Psoas muscle (tissue), 8 donors: ENCODE results near the gene CORIN. TPM values are rescaled to one million over a fixed set of nuclear protein-coding genes. Genes with fewer than 3 reads are reported as not detected.

Experiments used
- ATAC-seq, 4 donors: fragments of 200-7000 bp; cut with Tn5 transposase; one replicate each; pipeline ENCODE4 v1.9.1; 2020; ENCODE audit warnings: moderate library complexity in 3 of 4, mild to moderate bottlenecking in 2 of 4
- DNase-seq, 2 donors: peaks; one replicate each; pipeline ENCODE4 v3.0.0-alpha.2; 2020
- H3K27ac ChIP-seq: fragments of 200-600 bp; one replicate; pipeline ENCODE4 v1.8.0; 2022
- H3K27me3 ChIP-seq, 3 donors: fragments of 200-600 bp in 1 of 3; one replicate each; pipeline versions ENCODE4 v1.6.1 to v1.8.0; 2013 to 2022; ENCODE audit warnings: low read length in 2 of 3, mild to moderate bottlenecking in 2 of 3, moderate library complexity in 1 of 3; ENCODE audit not compliant: insufficient read depth in 3 of 3
- H3K36me3 ChIP-seq, 2 donors: fragments of 200-600 bp in 1 of 2; one replicate each; pipeline versions ENCODE4 v1.6.1 to v1.8.0; 2013 to 2022; ENCODE audit warnings: low read depth in 1 of 2, mild to moderate bottlenecking in 1 of 2, moderate library complexity in 1 of 2; ENCODE audit not compliant: insufficient read depth in 1 of 2
- H3K4me1 ChIP-seq: fragments of 200-600 bp; one replicate; pipeline ENCODE4 v1.8.0; 2022
- H3K4me3 ChIP-seq: fragments of 200-600 bp; one replicate; pipeline ENCODE4 v1.8.0; 2022; ENCODE audit warnings: mild to moderate bottlenecking
- H3K9me3 ChIP-seq: fragments of 200-600 bp; one replicate; pipeline ENCODE4 v1.8.0; 2022
- WGBS, 3 donors: extraction: QIAGEN DNeasy Blood & Tissue Kit; methylation state at CpG; one replicate each; pipeline versions ENCODE4 v1.1.6 to v1.1.7; 2013; 5-methylcytosine and 5-hydroxymethylcytosine counted together
- intact Hi-C, 2 donors: fragments of 100-400 bp; cut with DNase I; formaldehyde crosslinking; loops; one replicate each; pipeline versions ENCODE4 v1.11.0 to v1.14.2; 2022
- polyA plus RNA-seq, 3 donors: library from polyadenylated mRNA; stranded (reverse); fragments of 200-250 nt; gene quantifications; one replicate each; pipeline ENCODE4 v1.2.3, GENCODE V29; 2013
- total RNA-seq, 4 donors: library from RNA; stranded (reverse); fragmentation: NEBNext Ultra II Directional in 2 of 4; extraction: Animal tissue kit (Norgen Biotek cat#: 25700) in 2 of 4; gene quantifications; one replicate each; pipeline versions ENCODE4 v1.2.1 to v1.2.4, GENCODE V29; 2021 to 2023
- TF ChIP-seq, protein P1 (sequence below): fragments of 200-600 bp; IDR thresholded peaks from one replicate; pipeline ENCODE4 v1.8.0; 2022; ENCODE audit warnings: antibody characterized with exemption
- donor health status: healthy with polysubstance abuse.
- donor health status: DM: no; HTN: no; CAD: no; lungs with moderate emphysema.
- donor health status: Bipolar disorder and iron deficiency.
- donor health status: healthy.
- donor health status: DM: yes; HTN: yes; CAD: no.
- donor health status: DM: no; HTN: no; CAD: no.
- donor health status: DM: no; HTN: no; CAD: no.
- donor health status: DM: yes; HTN: yes; CAD: no.

The CORIN gene
- total and polyA plus RNA-seq, 7 donors: 0.03 to 1.3 (median 0.16) TPM; not detected in 1

DNA sequence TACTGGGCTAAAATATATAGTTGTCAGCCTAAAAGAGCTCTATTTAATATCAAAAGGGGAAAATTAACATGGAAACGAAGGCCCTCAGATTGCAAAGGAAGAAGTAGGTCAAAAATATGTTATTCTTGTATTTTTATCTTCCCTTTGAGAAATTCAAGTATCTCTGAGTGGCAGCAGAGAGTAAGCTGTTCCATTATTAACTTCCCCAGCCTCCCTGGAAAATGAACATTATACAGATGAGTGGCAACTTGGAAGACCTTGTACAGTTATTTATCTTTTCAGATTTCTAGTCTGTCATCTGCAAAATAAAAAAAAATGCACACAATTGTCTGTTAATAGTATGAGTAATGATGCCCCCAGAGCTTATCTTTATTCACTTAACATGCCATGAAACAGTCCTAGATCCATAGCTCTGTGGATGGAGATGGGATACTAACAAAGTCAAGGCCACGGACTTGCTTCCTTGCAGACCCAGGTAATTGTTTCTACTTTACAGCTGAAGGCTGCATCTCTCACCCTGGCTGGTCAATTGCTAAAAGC, 93.0 kb downstream of the CORIN start:
- WGBS, 3 donors: 65 to 67% (median 67%) methylated on average over 2 of the region's 2 CpGs
- Histone ChIP-seq H3K4me1 (no peaks in the 10 kb centered on the region), H3K4me3 (no peak overlapping the region), H3K36me3 (no peaks in the 10 kb centered on the region), H3K27me3 (no peaks in the 10 kb centered on the region), H3K27ac (no peak overlapping the region), H3K9me3 (peaks cover 4% of the 10 kb centered on the region)
- ATAC-seq (no peak), DNase-seq (no peak)
- TF ChIP-seq, protein P1, sequence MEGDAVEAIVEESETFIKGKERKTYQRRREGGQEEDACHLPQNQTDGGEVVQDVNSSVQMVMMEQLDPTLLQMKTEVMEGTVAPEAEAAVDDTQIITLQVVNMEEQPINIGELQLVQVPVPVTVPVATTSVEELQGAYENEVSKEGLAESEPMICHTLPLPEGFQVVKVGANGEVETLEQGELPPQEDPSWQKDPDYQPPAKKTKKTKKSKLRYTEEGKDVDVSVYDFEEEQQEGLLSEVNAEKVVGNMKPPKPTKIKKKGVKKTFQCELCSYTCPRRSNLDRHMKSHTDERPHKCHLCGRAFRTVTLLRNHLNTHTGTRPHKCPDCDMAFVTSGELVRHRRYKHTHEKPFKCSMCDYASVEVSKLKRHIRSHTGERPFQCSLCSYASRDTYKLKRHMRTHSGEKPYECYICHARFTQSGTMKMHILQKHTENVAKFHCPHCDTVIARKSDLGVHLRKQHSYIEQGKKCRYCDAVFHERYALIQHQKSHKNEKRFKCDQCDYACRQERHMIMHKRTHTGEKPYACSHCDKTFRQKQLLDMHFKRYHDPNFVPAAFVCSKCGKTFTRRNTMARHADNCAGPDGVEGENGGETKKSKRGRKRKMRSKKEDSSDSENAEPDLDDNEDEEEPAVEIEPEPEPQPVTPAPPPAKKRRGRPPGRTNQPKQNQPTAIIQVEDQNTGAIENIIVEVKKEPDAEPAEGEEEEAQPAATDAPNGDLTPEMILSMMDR: no peak
- intact Hi-C loops: no loop called here

DNA sequence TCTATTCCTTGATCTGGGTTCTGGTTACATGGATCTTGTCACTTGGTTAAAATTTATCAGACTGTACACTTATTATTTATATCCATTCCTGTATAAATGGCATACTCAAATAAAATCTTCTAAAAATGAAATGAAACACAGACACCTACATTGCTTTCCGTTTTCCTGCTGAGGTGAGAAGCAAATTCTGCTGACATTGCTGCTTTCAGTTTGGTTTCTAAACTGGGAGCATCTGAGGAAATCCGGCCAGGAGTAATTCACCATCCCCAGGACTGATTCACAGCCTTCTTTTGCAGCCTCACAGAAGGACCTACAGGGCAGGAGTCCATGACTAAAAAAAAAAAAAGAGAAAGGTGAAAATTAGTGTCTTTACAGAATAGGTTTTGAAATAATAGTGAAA, 93.6 kb downstream of the CORIN start:
- 56 to 69% (median 60%) methylated on average over 2 of the region's 2 CpGs for WGBS, 3 donors
- H3K27me3 ChIP-seq: no peaks in the 10 kb centered on the region
- intact Hi-C loops: no loop called here

DNA sequence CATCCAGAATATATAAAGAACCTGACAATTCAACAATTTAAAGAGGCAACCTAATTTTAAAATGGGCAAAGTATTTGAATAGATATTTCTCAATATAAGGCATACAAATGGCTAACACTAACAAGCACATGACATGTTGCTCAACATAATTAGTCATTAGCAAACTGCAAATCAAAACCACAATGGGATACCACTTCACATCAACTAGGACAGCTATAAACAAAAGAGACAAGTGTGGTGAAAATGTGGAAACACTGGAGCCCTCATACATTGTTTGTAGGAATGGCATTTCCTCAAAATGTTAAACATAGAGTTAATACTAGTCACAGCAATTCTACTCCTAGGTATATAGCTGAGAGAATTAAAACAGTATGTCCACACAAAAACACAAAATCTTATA, 96.7 kb downstream of the CORIN start:
- TF ChIP-seq, protein P1: no peak
- ATAC-seq: no peak
- no peaks in the 10 kb centered on the region for H3K36me3 ChIP-seq
- H3K27ac ChIP-seq: no peak overlapping the region
- no peaks in the 10 kb centered on the region for H3K4me1 ChIP-seq
- H3K9me3 ChIP-seq: peaks cover 7% of the 10 kb centered on the region
- no peaks in the 10 kb centered on the region for H3K27me3 ChIP-seq
- H3K4me3 ChIP-seq: no peak overlapping the region
- DNase-seq: no peak
- intact Hi-C loops: no loop called here

More for the DNA sequence above, 93.6 kb downstream of the CORIN start:
- Histone ChIP-seq H3K9me3 (peaks cover 7% of the 10 kb centered on the region), H3K4me1 (no peaks in the 10 kb centered on the region), H3K36me3 (no peaks in the 10 kb centered on the region), H3K4me3 (no peak overlapping the region), H3K27ac (no peak overlapping the region)
- ATAC-seq: no peak
- TF ChIP-seq, protein P1: no peak
- DNase-seq: no peak

DNA sequence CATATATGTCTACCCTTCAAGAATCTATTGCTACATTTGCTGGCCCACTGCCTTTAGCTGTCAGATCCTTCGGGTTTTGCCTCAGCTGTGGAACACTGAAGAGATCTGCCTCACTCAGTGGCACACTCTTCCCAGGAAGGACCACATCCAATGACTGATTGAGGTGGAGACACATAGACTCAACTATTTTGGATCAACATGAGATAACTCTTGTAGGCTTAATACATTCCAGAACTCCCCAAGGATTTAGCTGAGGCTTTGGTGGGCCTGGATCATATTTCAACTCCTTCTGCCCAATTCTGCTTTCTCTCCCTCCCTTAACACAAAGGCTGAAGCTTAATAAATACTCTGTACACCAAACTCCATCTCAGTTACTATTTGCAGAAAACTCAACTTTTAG, 100.5 kb downstream of the CORIN start:
- H3K27ac ChIP-seq: no peak overlapping the region
- WGBS, 3 donors: 43 to 65% (median 56%) methylated on average over 1 of the region's 1 CpG
- intact Hi-C loops: no loop called here

DNA sequence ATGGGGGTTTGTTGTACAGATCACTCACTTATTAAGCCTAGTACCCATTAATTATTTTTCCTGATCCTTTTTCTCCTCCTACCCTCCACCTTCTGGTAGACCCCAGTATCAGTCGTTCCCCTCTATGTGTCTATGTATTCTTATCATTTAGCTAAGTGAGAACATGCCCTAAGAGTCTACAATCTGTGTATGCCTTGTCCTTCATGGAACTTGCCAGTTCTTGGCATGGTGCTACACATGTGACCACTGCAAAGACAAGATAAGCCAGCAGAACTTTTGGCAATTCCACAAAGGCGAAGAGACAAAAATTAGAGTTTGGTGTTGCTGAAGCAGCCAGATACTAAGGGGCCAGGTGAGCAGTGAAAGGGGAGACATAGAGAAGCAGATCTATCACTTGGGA, 101.3 kb downstream of the CORIN start:
- DNase-seq: no peak
- no peak for ATAC-seq
- Histone ChIP-seq H3K4me3 (no peak overlapping the region), H3K27ac (no peak overlapping the region), H3K27me3 (no peaks in the 10 kb centered on the region), H3K36me3 (no peaks in the 10 kb centered on the region), H3K4me1 (no peaks in the 10 kb centered on the region), H3K9me3 (peaks cover 5% of the 10 kb centered on the region)
- intact Hi-C loops: no loop called here
- 75 to 88% (median 84%) methylated on average over 2 of the region's 2 CpGs for WGBS, 3 donors
- TF ChIP-seq, protein P1: no peak

More for the DNA sequence above, 100.5 kb downstream of the CORIN start:
- Histone ChIP-seq H3K4me1 (no peaks in the 10 kb centered on the region), H3K9me3 (peaks cover 5% of the 10 kb centered on the region), H3K27me3 (no peaks in the 10 kb centered on the region), H3K4me3 (no peak overlapping the region), H3K36me3 (no peaks in the 10 kb centered on the region)
- ATAC-seq (no peak), DNase-seq (no peak)
- TF ChIP-seq, protein P1: no peak
